Measurements from ENCODE around the gene CFAP20DC.

DNA sequence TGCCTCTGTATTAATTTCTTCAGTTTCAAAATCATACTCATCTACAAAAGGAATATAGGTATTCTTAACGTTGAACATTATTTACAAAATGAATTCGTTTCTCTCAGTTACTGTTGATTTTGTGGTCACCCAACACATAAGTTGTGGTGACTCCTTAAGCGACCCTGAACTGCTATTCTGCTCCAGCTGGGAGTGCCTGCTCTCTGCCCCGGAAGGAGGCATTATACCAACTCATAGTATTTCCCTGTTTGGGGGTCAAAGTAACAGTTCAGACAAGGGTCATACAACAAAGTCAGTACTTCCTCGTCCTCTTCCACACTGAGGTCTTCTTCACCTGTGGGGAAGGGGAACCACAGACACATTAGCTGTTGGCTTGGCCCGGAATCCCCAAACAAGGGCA, 307.6 kb downstream of the CFAP20DC start:
- no peak for TF ChIP-seq POLR2AphosphoS5 (IDR thresholded peaks at IDR 0.05; ENCODE audit: low read depth, low read length)
- no peak for TF ChIP-seq POLR2A (IDR thresholded peaks at IDR 0.05; ENCODE audit: low read depth, low read length)
- no peak for TF ChIP-seq TAF1 (IDR thresholded peaks at IDR 0.05; ENCODE audit: low read depth, low read length)
- no peak for TF ChIP-seq SPI1 (IDR thresholded peaks at IDR 0.05; ENCODE audit: low read depth, low read length)
- no peak for TF ChIP-seq PAX5 (IDR thresholded peaks at IDR 0.05; ENCODE audit: insufficient read depth, low read length, severe bottlenecking)
- no peak for TF ChIP-seq POU2F2 (IDR thresholded peaks at IDR 0.05; ENCODE audit: low read depth, low read length)
